Measurements from ENCODE around the gene TTC4.

DNA sequence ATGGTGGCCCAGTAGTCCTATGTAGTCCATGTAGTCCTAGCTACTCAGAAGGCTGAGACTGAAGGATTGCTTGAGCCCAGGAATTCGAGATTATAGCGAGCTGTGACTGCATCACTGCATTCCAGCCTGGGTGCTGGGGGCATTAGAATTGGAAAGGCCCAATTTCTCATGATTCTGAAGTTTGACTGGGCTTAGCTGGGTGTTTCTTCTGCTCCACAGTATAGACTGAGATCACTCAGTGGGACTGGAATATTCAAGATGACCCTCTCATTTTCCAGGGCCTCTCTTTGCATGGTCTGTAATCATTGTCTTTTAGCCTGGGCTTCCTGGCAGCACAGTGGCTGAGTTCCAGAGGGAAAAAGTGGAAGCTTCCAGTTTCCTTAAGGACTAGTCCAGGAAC lies 47.9 kb upstream of the TTC4 start:
- TF ChIP-seq CTCF (IDR thresholded peaks at IDR 0.05), result no peak
- TF ChIP-seq POLR2A (IDR thresholded peaks at IDR 0.05), result no peak
